ENCODE data around the gene GRAMD1B.

GRCh38 chr11:123473941-123474677 is 44.0 kb downstream of the GRAMD1B start:
- TF ChIP-seq CTCF (IDR thresholded peaks at IDR 0.05) (no peak), POLR2A (IDR thresholded peaks at IDR 0.05) (no peak)

Measured in breast epithelium (tissue), 3 donors.